ENCODE data around the gene LRRC23. TPM values are rescaled to one million over a fixed set of nuclear protein-coding genes. Genes with fewer than 3 reads are reported as not detected.

The LRRC23 gene
- total RNA-seq, 1 donor = 16.2 TPM

GRCh38 chr12:6954316-6955107 is 49.9 kb downstream of the LRRC23 start:
- DNase-seq (ENCODE audit: low read depth in 2 of 3, low spot score in 2 of 3) = no peak

- DNase-seq (ENCODE audit: low read depth in 2 of 3, low spot score in 2 of 3) = no peak
Observed at GRCh38 chr12:6955108-6956020, 50.7 kb downstream of the LRRC23 start.

GRCh38 chr12:6956021-6956727 is 51.6 kb downstream of the LRRC23 start:
- peak in 1 of 3 donors; percentile 49 for DNase-seq (ENCODE audit: low read depth in 2 of 3, low spot score in 2 of 3)

- no peak for DNase-seq (ENCODE audit: low read depth in 2 of 3, low spot score in 2 of 3)
Observed at GRCh38 chr12:6957151-6957701, 52.6 kb downstream of the LRRC23 start.

GRCh38 chr12:6957741-6958608 is 53.4 kb downstream of the LRRC23 start:
- DNase-seq (ENCODE audit: low read depth in 2 of 3, low spot score in 2 of 3) = no peak

GRCh38 chr12:6958609-6959057 is 54.0 kb downstream of the LRRC23 start:
- DNase-seq (ENCODE audit: low read depth in 2 of 3, low spot score in 2 of 3) = no peak

GRCh38 chr12:6959058-6959804 is 54.6 kb downstream of the LRRC23 start:
- DNase-seq (ENCODE audit: low read depth in 2 of 3, low spot score in 2 of 3) = peak in 2 of 3 donors; percentile 75 to 89

GRCh38 chr12:6959805-6960592 is 55.4 kb downstream of the LRRC23 start:
- DNase-seq (ENCODE audit: low read depth in 2 of 3, low spot score in 2 of 3) = no peak

GRCh38 chr12:6960593-6961277 is 56.1 kb downstream of the LRRC23 start:
- DNase-seq (ENCODE audit: low read depth in 2 of 3, low spot score in 2 of 3) = no peak

- DNase-seq (ENCODE audit: low read depth in 2 of 3, low spot score in 2 of 3) = peak; percentile 74 to 76 (median 75)
Observed at GRCh38 chr12:6961278-6961694, 56.7 kb downstream of the LRRC23 start.

GRCh38 chr12:6961695-6962284 is 57.2 kb downstream of the LRRC23 start:
- peak in 2 of 3 donors; percentile 70 to 86 for DNase-seq (ENCODE audit: low read depth in 2 of 3, low spot score in 2 of 3)

GRCh38 chr12:6962285-6963015 is 57.8 kb downstream of the LRRC23 start:
- no peak for DNase-seq (ENCODE audit: low read depth in 2 of 3, low spot score in 2 of 3)

GRCh38 chr12:6963016-6963731 is 58.6 kb downstream of the LRRC23 start:
- DNase-seq (ENCODE audit: low read depth in 2 of 3, low spot score in 2 of 3) = no peak

Measured in hematopoietic multipotent progenitor cell (in vitro differentiated cells).